Measurements from ENCODE around the gene PATJ. TPM values are rescaled to one million over a fixed set of nuclear protein-coding genes. Genes with fewer than 3 reads are reported as not detected.

PATJ gene
- total RNA-seq, 2 experiments from 2014 or later: 13.9 to 16.0 TPM

- Mint-ChIP-seq H3K27me3 (no peaks in the 10 kb centered on the region), H3K4me3 (no peak overlapping the region), H3K36me3 (peaks cover 12% of the 10 kb centered on the region), H3K27ac (no peak overlapping the region), H3K4me1 (ENCODE audit: low read depth) (no peaks in the 10 kb centered on the region), H3K9me3 (no peaks in the 10 kb centered on the region)
- no peak for DNase-seq
- ChIA-PET POLR2A (no interaction called here), CTCF (no interaction called here)
- intact Hi-C loops (cut with micrococcal nuclease): no loop called here
Observed at GRCh38 chr1:62090016-62090415, 347.7 kb downstream of the PATJ start.

- peaks cover 15% of the 10 kb centered on the region for H3K36me3 Mint-ChIP-seq
- H3K27ac Mint-ChIP-seq: no peak overlapping the region
- ChIA-PET POLR2A (interaction anchor here (0.6 to 0.7 kb wide), 2 partner anchors 38 to 593 kb away, joined by 3 to 4 read pairs; no protein-coding TSS in a partner anchor), CTCF (interaction anchor here (0.8 kb wide), 1 partner anchor 9 kb away, joined by 3 read pairs; no protein-coding TSS in a partner anchor)
- no peaks in the 10 kb centered on the region for H3K27me3 Mint-ChIP-seq
- H3K4me1 Mint-ChIP-seq (ENCODE audit: low read depth): no peaks in the 10 kb centered on the region
- no peak overlapping the region for H3K4me3 Mint-ChIP-seq
- intact Hi-C loops (cut with micrococcal nuclease): no loop called here
- H3K9me3 Mint-ChIP-seq: no peaks in the 10 kb centered on the region
- DNase-seq: no peak
Observed at GRCh38 chr1:62092110-62092509, 349.8 kb downstream of the PATJ start.

- no peak for DNase-seq
- ChIA-PET CTCF (interaction anchor here (0.6 to 1.9 kb wide), 5 partner anchors 11 to 315 kb away, joined by 3 to 8 read pairs (median 3); no protein-coding TSS in a partner anchor), POLR2A (no interaction called here)
- Mint-ChIP-seq H3K9me3 (no peaks in the 10 kb centered on the region), H3K4me3 (no peak overlapping the region), H3K27ac (no peak overlapping the region), H3K27me3 (no peaks in the 10 kb centered on the region), H3K36me3 (peaks cover 17% of the 10 kb centered on the region), H3K4me1 (ENCODE audit: low read depth) (no peaks in the 10 kb centered on the region)
- intact Hi-C loops (cut with micrococcal nuclease): no loop called here
Observed at GRCh38 chr1:62093261-62093660, 351.0 kb downstream of the PATJ start.

GRCh38 chr1:62097464-62097863 lies 355.2 kb downstream of the PATJ start:
- H3K9me3 Mint-ChIP-seq: peaks cover 5% of the 10 kb centered on the region
- ChIA-PET POLR2A (no interaction called here), CTCF (interaction anchor here (0.9 to 1.1 kb wide), 2 partner anchors 15 to 47 kb away, joined by 3 to 7 read pairs; no protein-coding TSS in a partner anchor)
- H3K27ac Mint-ChIP-seq: no peak overlapping the region
- no peak overlapping the region for H3K4me3 Mint-ChIP-seq
- H3K4me1 Mint-ChIP-seq (ENCODE audit: low read depth): no peaks in the 10 kb centered on the region
- H3K27me3 Mint-ChIP-seq: no peaks in the 10 kb centered on the region
- H3K36me3 Mint-ChIP-seq: peaks cover 24% of the 10 kb centered on the region
- intact Hi-C loops (cut with micrococcal nuclease): no loop called here
- no peak for DNase-seq

GRCh38 chr1:62100442-62100841 lies 358.2 kb downstream of the PATJ start:
- Mint-ChIP-seq H3K27ac (no peak overlapping the region), H3K27me3 (no peaks in the 10 kb centered on the region), H3K9me3 (peaks cover 5% of the 10 kb centered on the region), H3K4me3 (no peak overlapping the region), H3K4me1 (ENCODE audit: low read depth) (no peaks in the 10 kb centered on the region), H3K36me3 (peaks cover 24% of the 10 kb centered on the region)
- intact Hi-C loops (cut with micrococcal nuclease): no loop called here
- DNase-seq: no peak
- POLR2A ChIA-PET: no interaction called here
- CTCF ChIA-PET: interaction anchor here (2.1 kb wide), 1 partner anchor 17 kb away, joined by 9 read pairs; no protein-coding TSS in a partner anchor

GRCh38 chr1:62103846-62104245 lies 361.6 kb downstream of the PATJ start:
- H3K9me3 Mint-ChIP-seq: peaks cover 4% of the 10 kb centered on the region
- DNase-seq: no peak
- ChIA-PET POLR2A (no interaction called here), CTCF (interaction anchor here (1.8 kb wide), 1 partner anchor 28 kb away, joined by 4 read pairs; no protein-coding TSS in a partner anchor)
- peaks cover 12% of the 10 kb centered on the region for H3K36me3 Mint-ChIP-seq
- no peaks in the 10 kb centered on the region for H3K27me3 Mint-ChIP-seq
- H3K4me3 Mint-ChIP-seq: no peak overlapping the region
- intact Hi-C loops (cut with micrococcal nuclease): no loop called here
- no peaks in the 10 kb centered on the region for H3K4me1 Mint-ChIP-seq (ENCODE audit: low read depth)
- H3K27ac Mint-ChIP-seq: no peak overlapping the region

- H3K4me1 Mint-ChIP-seq (ENCODE audit: low read depth): no peaks in the 10 kb centered on the region
- no peak for DNase-seq
- no peaks in the 10 kb centered on the region for H3K9me3 Mint-ChIP-seq
- peaks cover 3% of the 10 kb centered on the region for H3K36me3 Mint-ChIP-seq
- no peaks in the 10 kb centered on the region for H3K27me3 Mint-ChIP-seq
- intact Hi-C loops (cut with micrococcal nuclease): no loop called here
- no peak overlapping the region for H3K27ac Mint-ChIP-seq
- CTCF ChIA-PET: interaction anchor here (1.3 kb wide), 1 partner anchor 25 kb away, joined by 3 read pairs; no protein-coding TSS in a partner anchor
- no peak overlapping the region for H3K4me3 Mint-ChIP-seq
- POLR2A ChIA-PET: no interaction called here
Observed at GRCh38 chr1:62107923-62108322, 365.6 kb downstream of the PATJ start.

- DNase-seq: no peak
- intact Hi-C loops (cut with micrococcal nuclease): no loop called here
- Mint-ChIP-seq H3K36me3 (peaks cover 5% of the 10 kb centered on the region), H3K27me3 (no peaks in the 10 kb centered on the region), H3K9me3 (no peaks in the 10 kb centered on the region), H3K4me3 (no peak overlapping the region), H3K4me1 (ENCODE audit: low read depth) (no peaks in the 10 kb centered on the region), H3K27ac (no peak overlapping the region)
- ChIA-PET POLR2A (no interaction called here), CTCF (no interaction called here)
Observed at GRCh38 chr1:62109124-62109523, 366.8 kb downstream of the PATJ start.

GRCh38 chr1:62110198-62110817 lies 368.0 kb downstream of the PATJ start:
- Mint-ChIP-seq H3K4me3 (no peak overlapping the region), H3K9me3 (no peaks in the 10 kb centered on the region), H3K4me1 (ENCODE audit: low read depth) (no peaks in the 10 kb centered on the region), H3K27ac (no peak overlapping the region), H3K27me3 (no peaks in the 10 kb centered on the region), H3K36me3 (peaks cover 7% of the 10 kb centered on the region)
- intact Hi-C loops (cut with micrococcal nuclease): no loop called here
- DNase-seq: no peak
- POLR2A ChIA-PET: no interaction called here
- CTCF ChIA-PET: interaction anchor here (1.1 kb wide), 1 partner anchor 21 kb away, joined by 5 read pairs; no protein-coding TSS in a partner anchor

GRCh38 chr1:62111084-62111483 lies 368.8 kb downstream of the PATJ start:
- H3K27ac Mint-ChIP-seq: no peak overlapping the region
- no peak overlapping the region for H3K4me3 Mint-ChIP-seq
- H3K27me3 Mint-ChIP-seq: no peaks in the 10 kb centered on the region
- no peaks in the 10 kb centered on the region for H3K9me3 Mint-ChIP-seq
- no peaks in the 10 kb centered on the region for H3K4me1 Mint-ChIP-seq (ENCODE audit: low read depth)
- ChIA-PET POLR2A (no interaction called here), CTCF (interaction anchor here (1.1 kb wide), 1 partner anchor 20 kb away, joined by 5 read pairs; no protein-coding TSS in a partner anchor)
- H3K36me3 Mint-ChIP-seq: peaks cover 7% of the 10 kb centered on the region
- DNase-seq: no peak
- intact Hi-C loops (cut with micrococcal nuclease): no loop called here

- intact Hi-C loops (cut with micrococcal nuclease): no loop called here
- ChIA-PET CTCF (interaction anchor here (1.1 kb wide), 1 partner anchor 14 kb away, joined by 3 read pairs; no protein-coding TSS in a partner anchor), POLR2A (no interaction called here)
- Mint-ChIP-seq H3K4me1 (ENCODE audit: low read depth) (no peaks in the 10 kb centered on the region), H3K9me3 (no peaks in the 10 kb centered on the region), H3K4me3 (no peak overlapping the region), H3K36me3 (peaks cover 9% of the 10 kb centered on the region), H3K27ac (no peak overlapping the region), H3K27me3 (no peaks in the 10 kb centered on the region)
- DNase-seq: no peak
Observed at GRCh38 chr1:62113507-62113906, 371.2 kb downstream of the PATJ start.

GRCh38 chr1:62117018-62117750 lies 374.9 kb downstream of the PATJ start:
- ChIA-PET CTCF (interaction anchor here (0.6 to 1.4 kb wide), 3 partner anchors 24 to 35 kb away, joined by 3 to 5 read pairs (median 4); no protein-coding TSS in a partner anchor), POLR2A (no interaction called here)
- intact Hi-C loops (cut with micrococcal nuclease): no loop called here
- Mint-ChIP-seq H3K4me1 (ENCODE audit: low read depth) (no peaks in the 10 kb centered on the region), H3K27me3 (no peaks in the 10 kb centered on the region), H3K27ac (no peak overlapping the region), H3K9me3 (no peaks in the 10 kb centered on the region), H3K4me3 (no peak overlapping the region), H3K36me3 (peaks cover 5% of the 10 kb centered on the region)
- DNase-seq: no peak

All from activated CD4-positive, alpha-beta memory T cell treated with anti-CD3 and anti-CD28 coated beads for 36 hours (primary cell).